K562 (cell line): ENCODE measurements around the gene CCDC187. TPM values are rescaled to one million over a fixed set of nuclear protein-coding genes. Genes with fewer than 3 reads are reported as not detected.

ENCODE experiments used
- CHD1 ChIP-seq: fragments of 200-600 bp; sonication (generic); IDR thresholded peaks from one replicate; pipeline ENCODE4 v1.6.1; 2012; ENCODE audit warnings: mild to moderate bottlenecking, moderate library complexity, low read length, inconsistent platforms
- CTBP1 ChIP-seq: fragments of 450-650 bp; IDR thresholded peaks from 2 replicates; pipeline ENCODE4 v1.6.1; 2016; ENCODE audit warnings: borderline replicate concordance
- CXXC5 ChIP-seq: fragments of 250-450 bp; sonication (Bioruptor Pico); IDR thresholded peaks from 2 replicates; pipeline ENCODE4 v1.8.0; 2022; ENCODE audit warnings: inconsistent platforms, mild to moderate bottlenecking, moderate library complexity
- HLTF ChIP-seq: fragments of 450-650 bp; IDR thresholded peaks from 2 replicates; pipeline ENCODE4 v1.6.1; 2016
- MAX ChIP-seq: sonication (generic); formaldehyde crosslinking; IDR thresholded peaks from 2 replicates; pipeline ENCODE4 v1.9.0; 2022; ENCODE audit warnings: mild to moderate bottlenecking, missing genetic modification reagents
- MGA ChIP-seq: fragments of 450-650 bp; IDR thresholded peaks from 2 replicates; pipeline ENCODE4 v1.6.1; 2016; ENCODE audit warnings: mild to moderate bottlenecking, moderate library complexity
- PML ChIP-seq: IDR thresholded peaks from 2 replicates; pipeline ENCODE4 v1.6.1; 2012; ENCODE audit warnings: low read length, inconsistent platforms
- TAL1 ChIP-seq: fragments of 450-650 bp; IDR thresholded peaks from 2 replicates; pipeline ENCODE4 v1.6.1; 2016; ENCODE audit warnings: mild to moderate bottlenecking
- ZBTB33 ChIP-seq: sonication (generic); formaldehyde crosslinking; IDR thresholded peaks from 2 replicates; pipeline ENCODE4 v1.8.1; 2023; ENCODE audit warnings: mild to moderate bottlenecking, missing genetic modification reagents
- ZNF444 ChIP-seq: fragments of 250-450 bp; sonication (Bioruptor Pico); IDR thresholded peaks from 2 replicates; pipeline ENCODE4 v1.4.0; 2020; ENCODE audit warnings: mild to moderate bottlenecking, moderate library complexity
- ZNF561 ChIP-seq: fragments of 450-650 bp; formaldehyde crosslinking; conservative IDR thresholded peaks from 2 replicates; pipeline ENCODE4 v1.4.0; 2020; ENCODE audit warnings: mild to moderate bottlenecking, moderate library complexity
- polyA plus RNA-seq, 8 experiments: library from polyadenylated mRNA; depleted of rRNA in 4 of 8; stranded (reverse) in 5 of 8; unstranded in 3 of 8; fragments of >200 nt; fragmentation: Nextera tagmentation in 2 of 8; fragmentation: Illumina TruSeq in 1 of 8; extraction: Ambion mirVana in 2 of 8; extraction: Trizol in 1 of 8; gene quantifications; 2 replicates each; pipeline versions ENCODE4 v1.2.1 to v1.2.3, GENCODE V29; 2011 to 2014; ENCODE audit warnings: inconsistent platforms in 1 of 8, missing spikeins in 1 of 8
- total RNA-seq, 7 experiments: library from RNA; depleted of rRNA in 6 of 7; stranded (reverse); fragments of >200 nt in 6 of 7; fragmentation: Illumina TruSeq in 2 of 7; extraction: Trizol in 2 of 7; gene quantifications; 2 replicates each; pipeline versions ENCODE4 v1.2.1 to v1.2.3, GENCODE V29; 2011 to 2021; ENCODE audit warnings: low replicate concordance in 1 of 7

The CCDC187 gene
- total and polyA plus RNA-seq, 9 of the 15 experiments (the other 6 are each of a cell fraction or from before 2014, with no cell fraction given) = not detected

GRCh38 chr9:136225748-136226679 is 77.9 kb downstream of the CCDC187 start (continued):
- TF ChIP-seq MGA (peak; percentile 65), CHD1 (no peak), CXXC5 (CRISPR knock-in tag) (peak; percentile 63), MAX (peak; percentile 25), PML (no peak), ZBTB33 (no peak), ZNF444 (CRISPR knock-in tag) (no peak), TAL1 (no peak), CTBP1 (peak; percentile 72; the same call in 1 of the 2 replicates), HLTF (no peak), ZNF561 (CRISPR knock-in tag) (no peak)
